Raji (cell line): ENCODE data around the gene ZNF558.

Experiments used
- POLR2A ChIP-seq: IDR thresholded peaks from 2 replicates; pipeline ENCODE4 v1.6.1; 2011; ENCODE audit warnings: low read depth, low read length, control low read depth; ENCODE audit not compliant: insufficient read depth

The ZNF558 gene

GRCh38 chr19:8820234-8820633 is 11.9 kb downstream of the ZNF558 start:
- no peak for TF ChIP-seq POLR2A

GRCh38 chr19:8815780-8816179 is 16.3 kb downstream of the ZNF558 start:
- no peak for TF ChIP-seq POLR2A

GRCh38 chr19:8814176-8814575 is 17.9 kb downstream of the ZNF558 start:
- no peak for TF ChIP-seq POLR2A

- TF ChIP-seq POLR2A, result no peak
Measured at GRCh38 chr19:8811315-8812172, 20.6 kb downstream of the ZNF558 start.

GRCh38 chr19:8806661-8807060 is 25.4 kb downstream of the ZNF558 start:
- no peak for TF ChIP-seq POLR2A

GRCh38 chr19:8794823-8795222 is 37.3 kb downstream of the ZNF558 start:
- TF ChIP-seq POLR2A, result no peak
